Activated naive CD8-positive, alpha-beta T cell treated with anti-CD3 and anti-CD28 coated beads, Interleukin-2, amount 50 U/mL, for 16 hours (primary cell): ENCODE data around the gene CAPN14.

Experiments used
- DNase-seq: peaks from one replicate; pipeline ENCODE4 v3.0.0-alpha.2; 2020; ENCODE audit warnings: low read depth, low spot score

CAPN14 gene

DNA sequence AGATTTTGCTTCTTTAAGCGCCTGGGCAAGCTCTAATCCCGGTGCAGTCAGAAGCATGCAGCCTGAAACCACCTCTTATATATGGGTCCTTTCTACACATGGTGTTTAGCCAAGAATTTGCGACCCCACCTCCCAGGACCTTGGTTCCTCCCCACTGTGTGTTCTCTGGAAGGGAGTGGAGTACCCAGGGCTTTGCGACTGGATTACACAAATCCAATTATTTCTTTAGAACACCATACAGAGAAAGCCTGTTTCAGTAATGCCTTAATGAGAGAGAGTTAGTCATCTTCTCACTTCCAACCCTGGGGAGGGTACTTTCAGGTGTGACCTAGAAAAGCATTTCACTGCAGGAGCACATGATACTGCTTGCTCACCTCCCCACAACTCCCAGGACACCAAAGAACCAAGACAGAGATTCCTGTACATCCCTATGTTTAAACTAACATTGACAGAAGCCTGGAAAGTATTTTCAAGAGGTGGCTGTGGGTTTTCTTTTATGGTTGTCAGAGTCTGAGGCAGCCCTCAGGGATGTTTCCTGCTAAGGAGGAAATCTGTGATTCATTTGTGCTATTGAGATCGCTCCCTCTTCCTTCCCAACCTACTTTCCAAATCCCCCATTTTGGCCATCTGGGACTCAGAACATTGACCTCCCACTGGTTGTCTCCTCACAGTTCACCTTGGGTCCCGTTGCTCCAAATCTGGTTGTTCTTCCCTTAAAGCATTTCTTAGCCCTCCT lies at the start of gene CAPN14:
CAPN14 (minus strand) TSS at position 51 of the 736 bp plus-strand sequence. CDS start 12,068 bp downstream, outside the sequence.
- no peak for DNase-seq

GRCh38 chr2:31266804-31267203 lies 49.5 kb upstream of the CAPN14 start:
- DNase-seq: no peak

GRCh38 chr2:31265234-31265633 lies 47.9 kb upstream of the CAPN14 start:
- no peak for DNase-seq

DNA sequence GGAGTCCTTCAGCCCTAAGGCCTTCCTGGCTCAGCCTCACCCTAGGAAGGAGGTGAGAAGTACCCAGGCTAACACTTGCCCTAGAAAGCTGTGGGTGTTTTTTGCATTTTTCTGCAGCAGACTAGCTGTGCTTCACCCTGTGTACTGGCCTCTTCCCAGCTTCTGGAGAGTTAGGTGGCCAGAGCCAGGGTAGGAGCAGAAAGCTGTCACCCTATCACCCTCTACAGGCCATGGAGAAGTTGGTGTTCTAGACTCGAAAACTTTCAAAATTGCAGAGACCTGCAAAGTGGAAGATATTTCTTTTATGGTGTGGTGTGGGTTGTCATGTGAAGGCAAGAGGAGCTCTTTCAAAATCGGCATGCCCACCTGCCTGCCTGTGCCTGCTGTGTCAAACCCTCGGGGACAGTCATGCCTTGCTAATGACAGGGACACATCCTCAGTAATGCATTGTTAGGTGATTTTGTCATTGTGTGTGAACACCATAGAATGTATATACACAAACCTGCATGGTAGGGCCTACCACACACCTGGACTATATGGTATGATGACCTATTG lies 46.4 kb upstream of the CAPN14 start:
- DNase-seq: no peak

- DNase-seq: no peak
Observed at GRCh38 chr2:31260870-31261269, 43.6 kb upstream of the CAPN14 start.

DNA sequence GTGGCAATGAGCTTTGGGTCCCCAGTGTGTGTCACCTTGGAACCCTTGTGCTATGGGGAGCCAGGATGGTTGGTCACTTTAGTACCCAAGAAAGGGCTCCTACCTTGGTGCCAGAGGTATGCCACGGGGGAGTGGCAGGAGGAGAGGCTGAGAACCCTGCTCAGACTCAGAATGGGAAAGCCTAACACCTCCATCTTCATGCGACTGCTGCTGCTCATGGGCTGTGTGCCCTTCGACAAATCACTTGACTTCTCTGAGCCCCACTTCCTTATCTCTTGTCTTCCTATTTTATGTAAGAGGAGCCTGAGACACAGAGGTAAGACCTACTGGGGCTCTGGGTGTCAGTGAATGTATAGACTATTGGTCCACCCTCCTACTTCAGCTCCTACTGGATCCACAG lies 41.8 kb upstream of the CAPN14 start:
- no peak for DNase-seq

DNA sequence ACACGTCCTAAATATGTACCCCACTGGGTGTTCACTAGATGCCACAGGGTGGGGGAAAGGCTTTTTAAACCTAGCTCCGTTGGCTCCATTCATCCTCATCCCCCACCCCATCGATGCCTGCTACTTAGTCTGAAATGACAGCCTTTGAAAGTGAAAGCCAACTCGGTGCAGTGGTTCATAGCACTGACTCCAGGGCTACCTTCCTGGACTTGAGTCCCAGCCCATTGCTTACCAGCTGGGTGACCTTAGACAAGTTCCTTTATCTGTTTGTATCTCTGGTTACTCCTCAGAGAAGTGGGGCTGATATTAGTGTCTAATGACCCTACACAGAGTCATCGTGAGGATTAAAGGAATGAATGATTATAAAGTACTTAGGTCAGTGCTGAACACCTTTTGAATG lies 41.0 kb upstream of the CAPN14 start:
- DNase-seq: no peak

DNA sequence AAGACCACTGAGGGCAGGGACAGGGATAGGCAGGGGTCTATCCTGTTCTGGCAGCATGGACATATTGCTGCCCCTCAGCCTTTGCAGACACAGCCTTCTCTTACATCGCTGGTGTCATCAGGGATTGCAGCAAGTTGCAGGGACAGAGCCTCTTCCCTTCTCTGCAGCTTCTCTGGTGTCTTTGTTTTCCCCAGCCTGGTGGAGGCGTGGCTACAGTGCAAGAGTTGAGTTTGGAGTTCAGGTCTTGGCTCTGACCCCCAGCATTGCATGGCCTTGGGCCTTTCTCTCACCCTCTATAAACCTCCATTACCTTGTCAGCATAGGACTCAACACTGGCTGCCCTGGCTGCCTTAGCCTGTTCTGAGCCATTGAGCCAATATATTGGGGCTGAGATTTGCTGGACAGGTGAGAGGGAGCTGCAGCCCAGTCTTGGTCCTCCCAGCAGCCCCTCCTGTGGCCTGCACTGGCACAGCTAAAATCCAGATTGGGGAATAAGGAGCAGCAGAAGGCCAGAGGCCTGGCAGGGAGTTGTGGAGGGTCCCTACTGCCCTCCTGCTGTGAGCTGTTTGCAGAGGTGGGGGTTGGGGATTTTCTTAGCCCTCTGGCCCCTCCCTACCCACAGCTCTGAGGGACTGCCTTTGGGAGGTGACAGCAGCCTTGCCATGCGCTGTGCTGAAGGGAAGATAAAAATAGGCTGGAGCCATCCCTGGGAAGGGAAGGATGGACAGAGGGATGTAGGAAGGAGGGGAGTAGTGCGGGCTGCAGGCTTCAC lies 39.5 kb upstream of the CAPN14 start:
- DNase-seq: no peak

DNA sequence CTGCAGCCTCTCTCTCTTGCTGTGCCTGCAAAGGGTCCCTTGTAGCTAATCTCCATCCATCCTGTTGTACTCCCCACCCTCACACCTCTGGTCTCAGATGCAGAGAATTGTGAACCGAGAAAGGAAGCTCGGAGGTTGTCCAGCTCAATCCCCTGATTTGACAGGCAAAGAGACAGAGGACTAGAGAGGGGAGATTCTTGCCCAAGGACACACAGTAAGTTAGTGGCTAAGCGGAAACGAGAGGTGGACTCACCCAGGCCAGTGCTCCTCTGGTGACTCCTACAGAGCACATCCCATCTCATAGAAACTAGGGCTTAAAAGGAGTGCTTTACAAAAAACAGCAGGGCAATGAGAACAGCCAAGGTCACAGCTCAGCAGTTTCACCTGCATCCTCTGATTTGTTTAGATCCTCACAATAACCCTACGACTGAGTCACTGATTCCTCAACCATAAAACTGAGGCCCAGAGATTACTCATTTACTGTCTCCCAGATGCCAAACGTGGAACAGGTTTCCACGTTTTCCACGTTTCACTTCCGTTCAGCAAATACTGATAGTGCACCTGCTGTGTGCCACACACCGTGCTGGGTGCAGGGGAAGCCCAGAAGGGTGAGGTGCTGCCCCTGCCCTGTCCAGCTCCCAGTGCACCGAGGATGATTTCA lies 38.7 kb upstream of the CAPN14 start:
- DNase-seq: no peak

- DNase-seq: no peak
Observed at GRCh38 chr2:31254237-31255203, 37.2 kb upstream of the CAPN14 start.

GRCh38 chr2:31253356-31254131 lies 36.2 kb upstream of the CAPN14 start:
- no peak for DNase-seq

GRCh38 chr2:31251851-31252250 lies 34.5 kb upstream of the CAPN14 start:
- no peak for DNase-seq

DNA sequence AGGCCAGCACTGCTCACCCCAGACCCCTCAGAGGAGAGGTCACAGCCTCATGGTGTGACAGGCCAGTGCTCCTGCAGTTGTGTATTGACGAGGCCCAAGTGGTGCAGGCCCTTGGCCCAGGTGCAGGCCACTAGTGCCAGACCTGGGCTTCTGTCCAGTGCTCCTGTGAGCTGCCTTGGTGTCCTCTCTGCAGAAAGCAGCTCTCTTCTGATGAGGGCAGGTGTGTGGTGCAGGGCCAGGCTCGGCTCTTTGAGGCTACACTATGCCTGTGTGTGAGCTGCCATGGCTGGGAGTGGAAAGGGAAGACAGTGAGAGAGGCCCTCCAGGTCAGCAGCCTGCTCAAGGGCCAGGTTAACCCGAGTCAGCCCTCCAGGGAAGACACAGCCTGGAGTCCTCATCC lies 33.7 kb upstream of the CAPN14 start:
- DNase-seq: no peak

DNA sequence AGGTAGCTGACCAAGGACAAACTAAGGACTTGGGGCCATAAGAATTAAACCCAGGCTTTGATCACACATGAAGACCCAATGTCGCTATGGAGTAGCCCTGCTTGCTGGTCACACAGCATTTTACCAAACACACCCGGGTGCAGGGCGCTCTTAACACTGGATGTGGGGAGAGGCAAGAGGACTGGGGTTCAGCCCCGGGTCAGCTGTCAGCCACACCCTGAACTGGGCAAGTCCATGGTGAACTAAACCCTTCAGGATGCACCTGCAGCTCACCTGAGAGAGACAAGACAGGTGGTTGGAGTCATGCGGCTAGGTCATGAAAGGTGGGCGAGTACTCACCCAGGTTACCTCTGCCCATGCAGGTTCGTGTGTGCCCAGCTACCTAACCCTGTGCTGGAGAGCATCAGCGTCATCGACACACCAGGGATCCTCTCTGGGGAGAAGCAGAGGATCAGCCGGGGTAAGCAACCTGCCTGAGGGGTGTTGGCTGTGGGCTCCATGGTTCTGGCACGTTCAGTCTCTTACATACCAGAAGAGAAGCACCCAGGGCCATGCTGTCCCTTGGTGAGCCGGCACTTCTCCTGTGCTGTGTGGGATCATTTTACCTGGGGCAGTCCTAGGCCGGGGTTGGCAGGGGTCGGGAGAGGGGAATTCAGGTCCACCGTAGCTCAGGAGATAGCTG lies 31.8 kb upstream of the CAPN14 start:
- no peak for DNase-seq

DNA sequence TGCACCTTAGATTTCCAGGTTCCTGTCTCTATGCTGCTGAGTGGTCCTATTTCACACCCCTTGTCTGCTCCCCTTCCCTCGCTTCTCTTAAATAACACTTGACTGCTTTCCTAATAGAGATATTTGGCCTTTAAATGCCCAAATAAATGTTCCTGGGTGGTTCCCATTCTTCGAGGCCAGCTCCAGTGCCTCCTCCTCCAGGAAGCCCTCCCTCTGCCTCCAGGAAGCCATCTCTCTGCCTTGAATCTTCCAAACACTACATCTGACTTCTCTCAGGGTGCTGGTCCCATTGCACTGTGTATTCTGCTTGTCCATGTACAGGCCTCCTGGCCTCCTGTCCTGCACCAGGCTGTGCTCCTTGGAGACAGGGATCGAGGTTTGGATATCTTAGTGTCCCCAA lies 30.8 kb upstream of the CAPN14 start:
- DNase-seq: no peak

GRCh38 chr2:31247711-31248110 lies 30.4 kb upstream of the CAPN14 start:
- no peak for DNase-seq

GRCh38 chr2:31246184-31246852 lies 29.0 kb upstream of the CAPN14 start:
- DNase-seq: no peak

DNA sequence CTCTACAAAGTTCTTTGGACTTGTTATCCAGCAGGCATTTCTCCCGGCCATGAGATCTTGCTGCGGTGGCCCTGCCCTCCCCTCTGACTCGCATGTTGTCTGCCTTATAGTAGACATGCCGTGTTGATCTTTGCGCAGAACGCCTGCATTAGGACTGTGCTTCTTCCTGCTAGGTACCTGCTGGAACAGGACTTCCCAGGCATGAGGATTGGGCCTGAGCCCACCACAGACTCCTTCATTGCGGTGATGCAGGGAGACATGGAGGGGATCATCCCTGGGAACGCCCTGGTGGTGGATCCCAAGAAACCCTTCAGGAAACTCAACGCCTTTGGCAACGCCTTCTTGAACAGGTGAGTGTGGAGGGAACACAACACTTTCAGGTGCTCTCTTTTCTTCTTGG lies 26.8 kb upstream of the CAPN14 start:
- DNase-seq: no peak

DNA sequence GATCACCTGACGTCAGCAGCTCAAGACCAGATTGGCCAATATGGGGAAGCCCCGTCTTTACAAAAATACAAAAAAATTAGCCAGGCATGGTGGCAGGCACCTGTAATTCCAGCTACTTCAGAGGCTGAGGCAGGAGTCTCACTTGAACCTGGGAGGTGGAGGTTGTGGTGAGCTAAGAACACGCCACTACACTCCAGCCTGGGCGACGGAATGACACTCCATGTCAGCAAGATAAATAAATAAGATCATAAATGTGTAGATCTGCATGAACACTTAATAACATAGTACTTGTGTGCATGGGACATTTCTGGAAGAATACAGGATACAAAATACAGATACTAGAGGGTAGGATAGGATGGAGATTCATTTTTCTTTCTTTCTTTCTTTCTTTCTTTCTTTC lies 25.7 kb upstream of the CAPN14 start:
- no peak for DNase-seq
